ENCODE results near the gene MARCHF2. TPM values are rescaled to one million over a fixed set of nuclear protein-coding genes. Genes with fewer than 3 reads are reported as not detected.

The MARCHF2 gene
- total RNA-seq, 1 experiment from 2014 or later: 27.5 TPM

GRCh38 chr19:8459095-8459494 lies 46.0 kb downstream of the MARCHF2 start:
- H2AK5ac ChIP-seq (ENCODE audit: insufficient read length, low read length): no peak overlapping the region
- Mint-ChIP-seq H3K4me1 (peaks cover 67 to 71% of the 10 kb centered on the region in 2 experiments), H3K9me3 (no peaks in the 10 kb centered on the region), H3K4me3 (no peak overlapping the region), H3K27me3 (ENCODE audit: low read depth) (no peaks in the 10 kb centered on the region), H3K36me3 (ENCODE audit: insufficient read depth in 1 of 3, low read depth in 3 of 3) (peaks cover 28 to 73% (median 67%) of the 10 kb centered on the region in 3 experiments; a peak in 6 of 7 replicates), H3K27ac (0 out of 7 replicates have a peak overlapping the region, but pooled peaks of 1 of the 3 experiments have one; percentile 26)
- H3K9me3 ChIP-seq (ENCODE audit: control insufficient read depth, low read depth, low read length): no peaks in the 10 kb centered on the region
- H2BK5ac ChIP-seq (ENCODE audit: insufficient read length, low read length): no peak overlapping the region
- H3K14ac ChIP-seq (ENCODE audit: insufficient read depth, low read length): no peak overlapping the region
- no peak for TF ChIP-seq CTCF (conservative IDR thresholded peaks at IDR 0.05)
- H2BK15ac ChIP-seq (ENCODE audit: low read depth, low read length): no peak overlapping the region
- no peak for DNase-seq
- H4K20me1 ChIP-seq (ENCODE audit: control insufficient read depth, insufficient read depth, insufficient read length): no peaks in the 10 kb centered on the region
- H3K4me1 ChIP-seq (ENCODE audit: insufficient read depth, low read length): peaks cover 2% of the 10 kb centered on the region; the same call in 1 of the 2 replicates
- no peak overlapping the region for H4K91ac ChIP-seq (ENCODE audit: insufficient read length, low read depth, low read length)
- no peak overlapping the region for H3K23ac ChIP-seq (ENCODE audit: insufficient read length, low read depth, low read length)
- no peak overlapping the region for H3K18ac ChIP-seq (ENCODE audit: insufficient read length, low read depth, low read length)
- no peak overlapping the region for H2BK20ac ChIP-seq (ENCODE audit: low read depth, low read length, poor library complexity, severe bottlenecking)
- peaks cover 11% of the 10 kb centered on the region for H3K79me1 ChIP-seq (ENCODE audit: insufficient read depth, low read depth, low read length, poor library complexity, severe bottlenecking)
- H4K8ac ChIP-seq (replicated peaks; ENCODE audit: insufficient read length, low read depth, low read length): no peak overlapping the region
- no peak overlapping the region for H3K27ac ChIP-seq (ENCODE audit: insufficient read length, low read depth, low read length)
- H2BK120ac ChIP-seq (ENCODE audit: low read depth, low read length, poor library complexity, severe bottlenecking): no peak overlapping the region
- no peak overlapping the region for H4K5ac ChIP-seq (ENCODE audit: insufficient read length, low read depth, low read length)
- H3K79me2 ChIP-seq (ENCODE audit: insufficient read depth, low read length): peaks cover 85% of the 10 kb centered on the region
- no peak overlapping the region for H3K9ac ChIP-seq (ENCODE audit: extremely low read depth, insufficient read length, low read length)
- H3K4me2 ChIP-seq (ENCODE audit: insufficient read depth, insufficient read length, low read length): no peak overlapping the region
- H3K4ac ChIP-seq (ENCODE audit: low read depth, low read length): no peak overlapping the region
- no peak overlapping the region for H2BK12ac ChIP-seq (ENCODE audit: insufficient read length, low read depth, low read length)
- H3T11ph ChIP-seq (ENCODE audit: low read length): no peak overlapping the region
- H3K56ac ChIP-seq (ENCODE audit: insufficient read length, low read depth, low read length): no peak overlapping the region
- no peaks in the 10 kb centered on the region for H3K27me3 ChIP-seq (ENCODE audit: insufficient read depth, low read length)
- no peaks in the 10 kb centered on the region for H3K23me2 ChIP-seq (ENCODE audit: insufficient read length, low read depth, low read length, poor library complexity, severe bottlenecking)
- WGBS (ENCODE audit: extremely low coverage, insufficient read length, low lambda C conversion rate): no CpG with 5 or more reads among the region's 7 CpGs
- no peak overlapping the region for H2AFZ ChIP-seq (ENCODE audit: low read length)

Measured in H9 (cell line).